Glutamatergic neuron (in vitro differentiated cells): ENCODE measurements around the gene PDCD5. TPM values are rescaled to one million over a fixed set of nuclear protein-coding genes. Genes with fewer than 3 reads are reported as not detected.

Experiments used
- DNase-seq: peaks from one replicate; pipeline ENCODE4 v3.0.0; 2022
- H3K27ac Mint-ChIP-seq: one replicate; pipeline ENCODE4 v1.8.0; 2020; ENCODE audit warnings: mild to moderate bottlenecking, mixed read lengths, inconsistent platforms; ENCODE audit not compliant: unreplicated experiment
- H3K27me3 Mint-ChIP-seq: one replicate; pipeline ENCODE4 v1.8.0; 2020; ENCODE audit warnings: mild to moderate bottlenecking, moderate library complexity, mixed read lengths, inconsistent platforms; ENCODE audit not compliant: unreplicated experiment
- H3K36me3 Mint-ChIP-seq: one replicate; pipeline ENCODE4 v1.8.0; 2020; ENCODE audit warnings: mild to moderate bottlenecking, mixed read lengths, inconsistent platforms; ENCODE audit not compliant: unreplicated experiment
- H3K4me1 Mint-ChIP-seq: one replicate; pipeline ENCODE4 v1.8.0; 2020; ENCODE audit warnings: mild to moderate bottlenecking, low read depth, mixed read lengths, inconsistent platforms; ENCODE audit not compliant: unreplicated experiment
- H3K4me3 Mint-ChIP-seq: one replicate; pipeline ENCODE4 v1.8.0; 2020; ENCODE audit warnings: mild to moderate bottlenecking, mixed read lengths, inconsistent platforms; ENCODE audit not compliant: unreplicated experiment
- H3K9me3 Mint-ChIP-seq: one replicate; pipeline ENCODE4 v1.8.0; 2020; ENCODE audit warnings: mild to moderate bottlenecking, moderate library complexity, mixed read lengths, inconsistent platforms; ENCODE audit not compliant: unreplicated experiment
- CTCF ChIP-seq: fragments of 200-600 bp; sonication (generic); IDR thresholded peaks from one replicate; pipeline ENCODE4 v1.5.0; 2021; ENCODE audit not compliant: partially characterized antibody, unreplicated experiment
- total RNA-seq: library from RNA; stranded (reverse); fragmentation: NEBNext Ultra II Directional; extraction: Animal tissue kit (Norgen Biotek cat#: 25700); gene quantifications from one replicate; pipeline ENCODE4 v1.2.1, GENCODE V29; 2021; ENCODE audit not compliant: unreplicated experiment

Gene PDCD5
- total RNA-seq, 1 donor from 2014 or later = 122 TPM

- Mint-ChIP-seq H3K36me3 (peaks cover 5% of the 10 kb centered on the region), H3K27ac (no peak overlapping the region), H3K27me3 (no peaks in the 10 kb centered on the region), H3K4me3 (no peak overlapping the region), H3K4me1 (no peaks in the 10 kb centered on the region), H3K9me3 (no peaks in the 10 kb centered on the region)
- no peak for DNase-seq
- no peak for TF ChIP-seq CTCF
Observed at GRCh38 chr19:32598022-32598421, 17.0 kb downstream of the PDCD5 start.

- no peaks in the 10 kb centered on the region for H3K4me1 Mint-ChIP-seq
- DNase-seq = no peak
- no peak for TF ChIP-seq CTCF
- H3K27ac Mint-ChIP-seq = no peak overlapping the region
- H3K4me3 Mint-ChIP-seq = no peak overlapping the region
- H3K36me3 Mint-ChIP-seq = no peaks in the 10 kb centered on the region
- no peaks in the 10 kb centered on the region for H3K9me3 Mint-ChIP-seq
- no peaks in the 10 kb centered on the region for H3K27me3 Mint-ChIP-seq
Observed at GRCh38 chr19:32599258-32599657, 18.3 kb downstream of the PDCD5 start.

- H3K36me3 Mint-ChIP-seq = no peaks in the 10 kb centered on the region
- no peak overlapping the region for H3K4me3 Mint-ChIP-seq
- TF ChIP-seq CTCF = peak; percentile 92
- no peak for DNase-seq
- no peaks in the 10 kb centered on the region for H3K27me3 Mint-ChIP-seq
- no peak overlapping the region for H3K27ac Mint-ChIP-seq
- no peaks in the 10 kb centered on the region for H3K9me3 Mint-ChIP-seq
- no peaks in the 10 kb centered on the region for H3K4me1 Mint-ChIP-seq
Observed at GRCh38 chr19:32599736-32600157, 18.8 kb downstream of the PDCD5 start.

GRCh38 chr19:32603961-32604360 lies 23.0 kb downstream of the PDCD5 start:
- no peak overlapping the region for H3K27ac Mint-ChIP-seq
- no peak for TF ChIP-seq CTCF
- H3K4me1 Mint-ChIP-seq = peaks cover 2% of the 10 kb centered on the region
- no peak overlapping the region for H3K4me3 Mint-ChIP-seq
- H3K9me3 Mint-ChIP-seq = no peaks in the 10 kb centered on the region
- no peak for DNase-seq
- peaks cover 4% of the 10 kb centered on the region for H3K36me3 Mint-ChIP-seq
- H3K27me3 Mint-ChIP-seq = peaks cover 1% of the 10 kb centered on the region

- H3K9me3 Mint-ChIP-seq = no peaks in the 10 kb centered on the region
- DNase-seq = no peak
- no peak for TF ChIP-seq CTCF
- peaks cover 2% of the 10 kb centered on the region for H3K4me1 Mint-ChIP-seq
- H3K27me3 Mint-ChIP-seq = peaks cover 1% of the 10 kb centered on the region
- no peak overlapping the region for H3K4me3 Mint-ChIP-seq
- peaks cover 4% of the 10 kb centered on the region for H3K36me3 Mint-ChIP-seq
- H3K27ac Mint-ChIP-seq = no peak overlapping the region
Observed at GRCh38 chr19:32605544-32605943, 24.6 kb downstream of the PDCD5 start.
